PC-9 (cell line): ENCODE results near the gene SLX4. TPM values are rescaled to one million over a fixed set of nuclear protein-coding genes. Genes with fewer than 3 reads are reported as not detected.

ENCODE experiments used
- BruUV-seq: library from RNA; stranded (reverse); fragments of 400-500 nt; replicated peaks from 2 replicates; lab custom pipeline; 2021; lab: Mats Ljungman, UMichigan
- CTCF ChIA-PET: fragments of 300-600 bp; sonication (Branson Sonifier 250); formaldehyde crosslinking; loops from one replicate; lab custom pipeline; 2022; ENCODE audit warnings: antibody characterized with exemption; lab: Charles Lee
- POLR2A ChIA-PET: fragments of 300-600 bp; sonication (Branson Sonifier 250); formaldehyde crosslinking; loops from one replicate; lab custom pipeline; 2022; ENCODE audit warnings: antibody characterized with exemption; ENCODE audit not compliant: unreplicated experiment; lab: Charles Lee
- DNase-seq, 2 experiments: peaks; one replicate each; pipeline versions ENCODE4 v3.0.0 to v3.0.0-alpha.2; 2015 to 2022; ENCODE audit warnings: mixed read lengths in 1 of 2
- H2AFZ ChIP-seq: fragments of 200-600 bp; sonication (generic); 2 replicates; pipeline ENCODE4 v1.8.1; 2017; ENCODE audit warnings: antibody characterized with exemption
- H3F3A ChIP-seq: fragments of 200-600 bp; sonication (generic); 2 replicates; pipeline ENCODE4 v1.8.1; 2017; ENCODE audit warnings: antibody characterized with exemption, mild to moderate bottlenecking, low read depth; ENCODE audit not compliant: insufficient read depth
- H3K27ac ChIP-seq: fragments of 200-600 bp; sonication (generic); 2 replicates; pipeline ENCODE4 v1.6.1; 2016; ENCODE audit warnings: mixed run types
- H3K27me3 ChIP-seq: fragments of 200-600 bp; sonication (generic); 2 replicates; pipeline ENCODE4 v1.6.1; 2016; ENCODE audit warnings: low read depth, mixed run types; ENCODE audit not compliant: insufficient read depth
- H3K36me3 ChIP-seq: fragments of 200-600 bp; sonication (generic); 2 replicates; pipeline ENCODE4 v1.6.1; 2016; ENCODE audit warnings: low read depth, mixed run types
- H3K4me1 ChIP-seq: fragments of 200-600 bp; sonication (generic); replicated peaks from 2 replicates; pipeline ENCODE4 v1.6.1; 2016; ENCODE audit warnings: mixed run types; ENCODE audit not compliant: insufficient read depth
- H3K4me2 ChIP-seq: fragments of 200-600 bp; sonication (generic); 2 replicates; pipeline ENCODE4 v1.6.1; 2017; ENCODE audit warnings: mixed run types
- H3K4me3 ChIP-seq: fragments of 200-600 bp; sonication (generic); 2 replicates; pipeline ENCODE4 v1.6.1; 2016; ENCODE audit warnings: mixed run types
- H3K79me2 ChIP-seq: fragments of 200-600 bp; sonication (generic); 2 replicates; pipeline ENCODE4 v1.6.1; 2017; ENCODE audit warnings: low read depth, mixed run types
- H3K9me2 ChIP-seq: fragments of 200-600 bp; sonication (generic); 2 replicates; pipeline ENCODE4 v1.8.1; 2017; ENCODE audit warnings: mild to moderate bottlenecking; ENCODE audit not compliant: insufficient read depth
- H3K9me3 ChIP-seq: fragments of 200-600 bp; sonication (generic); 2 replicates; pipeline ENCODE4 v1.8.1; 2016; ENCODE audit warnings: low read depth; ENCODE audit not compliant: insufficient read depth
- H4K20me1 ChIP-seq: fragments of 200-600 bp; sonication (generic); 2 replicates; pipeline ENCODE4 v1.8.1; 2017; ENCODE audit not compliant: insufficient read depth
- CTCF ChIP-seq: fragments of 200-600 bp; sonication (generic); conservative IDR thresholded peaks from 2 replicates; pipeline ENCODE4 v1.6.1; 2017; ENCODE audit warnings: mixed run types, antibody characterized with exemption, mild to moderate bottlenecking, moderate library complexity
- EZH2 ChIP-seq: fragments of 200-600 bp; sonication (generic); IDR thresholded peaks from 2 replicates; pipeline ENCODE4 v1.8.0; 2017; ENCODE audit warnings: antibody characterized with exemption, low read depth
- intact Hi-C: fragments of 100-400 bp; cut with micrococcal nuclease; formaldehyde crosslinking; loops from one replicate; pipeline ENCODE4 v1.10.0; 2022; ENCODE audit not compliant: unreplicated experiment
- total RNA-seq: library from RNA; stranded (reverse); gene quantifications from 2 replicates; pipeline ENCODE4 v1.2.3, GENCODE V29; 2021

Gene SLX4
- total RNA-seq, 1 experiment from 2014 or later = 13.8 TPM

- no peaks in the 10 kb centered on the region for H3K27me3 ChIP-seq
- DNase-seq = no peak
- CTCF ChIA-PET = no interaction called here
- H3F3A ChIP-seq = peaks cover 19% of the 10 kb centered on the region
- H3K9me3 ChIP-seq = no peaks in the 10 kb centered on the region
- intact Hi-C loops = loop anchor here (10.0 kb wide), 3 partner anchors 116 to 486 kb away; no protein-coding TSS in a partner anchor
- 0 out of 2 replicates have a peak, but pooled peaks cover 8% of the 10 kb centered on the region for H3K79me2 ChIP-seq
- TF ChIP-seq EZH2 (no peak), CTCF (no peak)
- H3K4me1 ChIP-seq = peaks cover 31% of the 10 kb centered on the region
- POLR2A ChIA-PET = interaction anchor here (0.5 kb wide), 1 partner anchor 22 kb away, joined by 14 read pairs; no protein-coding TSS in a partner anchor
- no peak overlapping the region for H2AFZ ChIP-seq
- H4K20me1 ChIP-seq = peaks cover 10% of the 10 kb centered on the region
- H3K4me2 ChIP-seq = no peak overlapping the region
- no peaks in the 10 kb centered on the region for H3K36me3 ChIP-seq
- BruUV-seq = no TSS peak
- no peak overlapping the region for H3K4me3 ChIP-seq
- H3K9me2 ChIP-seq = no peaks in the 10 kb centered on the region
- H3K27ac ChIP-seq = no peak overlapping the region
These were observed 29.5 kb upstream of the SLX4 start for GRCh38 chr16:3640632-3641501.

- Histone ChIP-seq H2AFZ (no peak overlapping the region), H3K79me2 (0 out of 2 replicates have a peak, but pooled peaks cover 7% of the 10 kb centered on the region), H3K27ac (no peak overlapping the region), H3K27me3 (no peaks in the 10 kb centered on the region), H3F3A (peaks cover 13% of the 10 kb centered on the region), H3K9me2 (no peaks in the 10 kb centered on the region), H4K20me1 (peaks cover 13% of the 10 kb centered on the region), H3K4me1 (peaks cover 24% of the 10 kb centered on the region), H3K4me3 (no peak overlapping the region), H3K9me3 (no peaks in the 10 kb centered on the region), H3K4me2 (no peak overlapping the region), H3K36me3 (no peaks in the 10 kb centered on the region)
- ChIA-PET CTCF (no interaction called here), POLR2A (no interaction called here)
- DNase-seq = no peak
- intact Hi-C loops = loop anchor here (10.0 kb wide), 3 partner anchors 115 to 485 kb away; no protein-coding TSS in a partner anchor
- TF ChIP-seq CTCF (no peak), EZH2 (no peak)
- BruUV-seq = no TSS peak
These were observed 28.8 kb upstream of the SLX4 start for GRCh38 chr16:3640207-3640606.

GRCh38 chr16:3638916-3639644 lies 27.7 kb upstream of the SLX4 start:
- Histone ChIP-seq H3K9me2 (no peaks in the 10 kb centered on the region), H3K4me1 (peaks cover 17% of the 10 kb centered on the region), H3K27ac (no peak overlapping the region), H3K4me2 (no peak overlapping the region), H2AFZ (no peak overlapping the region), H4K20me1 (peaks cover 13% of the 10 kb centered on the region), H3K9me3 (no peaks in the 10 kb centered on the region), H3K79me2 (0 out of 2 replicates have a peak, but pooled peaks cover 4% of the 10 kb centered on the region), H3F3A (peaks cover 8% of the 10 kb centered on the region), H3K36me3 (no peaks in the 10 kb centered on the region), H3K4me3 (no peak overlapping the region), H3K27me3 (no peaks in the 10 kb centered on the region)
- CTCF ChIA-PET = no interaction called here
- intact Hi-C loops = no loop called here
- BruUV-seq = no TSS peak
- POLR2A ChIA-PET = no interaction called here
- TF ChIP-seq CTCF (no peak), EZH2 (no peak)
- DNase-seq = no peak
